Measurements from ENCODE around the gene PHACTR1.

- TF ChIP-seq EZH2 (IDR thresholded peaks at IDR 0.05) (no peak), POLR2AphosphoS5 (IDR thresholded peaks at IDR 0.05; ENCODE audit: borderline replicate concordance, low read depth, low read length) (no peak)
These were observed 558.9 kb downstream of the PHACTR1 start for GRCh38 chr6:13275435-13275989.

Measured in SK-N-MC (cell line).